Fibroblast of skin of abdomen (primary cell): ENCODE data around the gene IGF2BP1.
"Not testable (repeated sequence)": the region's sequence is repeated elsewhere in the genome, so short reads cannot be mapped to it uniquely, and the experiment has no call there.

ENCODE experiments used
- DNase-seq: peaks from one replicate; pipeline ENCODE4 v3.0.0-alpha.2; 2013

The IGF2BP1 gene

DNA sequence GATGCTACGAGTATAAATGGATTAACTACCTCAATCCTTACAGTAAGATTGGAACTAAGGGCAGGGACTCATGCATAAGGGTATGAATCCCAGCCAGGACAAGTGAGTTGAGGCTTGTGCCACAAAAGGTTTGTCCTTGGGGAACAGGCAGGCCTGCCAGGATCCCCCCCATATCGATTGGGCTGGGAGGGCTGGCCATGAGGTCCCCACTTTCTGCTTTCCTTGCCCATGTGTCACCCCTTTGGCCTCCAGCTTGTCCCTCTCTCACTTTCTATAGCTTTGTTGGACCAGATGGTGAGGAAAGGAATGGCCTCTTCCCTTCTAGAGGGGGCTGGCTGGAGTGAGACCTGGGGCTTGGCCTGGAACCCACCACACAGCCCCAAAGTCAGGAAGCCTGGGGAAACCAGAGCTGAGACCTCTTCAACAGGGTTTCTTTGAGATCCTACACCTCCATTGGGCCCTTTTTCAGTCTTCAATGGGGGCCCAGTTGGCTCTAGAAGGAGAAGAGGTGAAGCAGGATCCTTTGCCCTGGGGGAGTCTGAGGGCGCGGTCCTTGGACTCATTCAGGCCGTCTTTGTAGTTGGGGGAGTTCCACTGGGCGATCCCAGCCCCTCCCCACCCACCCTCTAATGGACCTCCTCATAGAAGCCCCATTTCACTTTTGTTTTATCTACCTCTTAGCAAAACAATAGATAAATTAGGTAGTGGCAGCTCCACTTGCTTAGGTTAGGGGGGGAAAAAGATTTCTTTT, 57.3 kb downstream of the IGF2BP1 start:
- no peak for DNase-seq

DNA sequence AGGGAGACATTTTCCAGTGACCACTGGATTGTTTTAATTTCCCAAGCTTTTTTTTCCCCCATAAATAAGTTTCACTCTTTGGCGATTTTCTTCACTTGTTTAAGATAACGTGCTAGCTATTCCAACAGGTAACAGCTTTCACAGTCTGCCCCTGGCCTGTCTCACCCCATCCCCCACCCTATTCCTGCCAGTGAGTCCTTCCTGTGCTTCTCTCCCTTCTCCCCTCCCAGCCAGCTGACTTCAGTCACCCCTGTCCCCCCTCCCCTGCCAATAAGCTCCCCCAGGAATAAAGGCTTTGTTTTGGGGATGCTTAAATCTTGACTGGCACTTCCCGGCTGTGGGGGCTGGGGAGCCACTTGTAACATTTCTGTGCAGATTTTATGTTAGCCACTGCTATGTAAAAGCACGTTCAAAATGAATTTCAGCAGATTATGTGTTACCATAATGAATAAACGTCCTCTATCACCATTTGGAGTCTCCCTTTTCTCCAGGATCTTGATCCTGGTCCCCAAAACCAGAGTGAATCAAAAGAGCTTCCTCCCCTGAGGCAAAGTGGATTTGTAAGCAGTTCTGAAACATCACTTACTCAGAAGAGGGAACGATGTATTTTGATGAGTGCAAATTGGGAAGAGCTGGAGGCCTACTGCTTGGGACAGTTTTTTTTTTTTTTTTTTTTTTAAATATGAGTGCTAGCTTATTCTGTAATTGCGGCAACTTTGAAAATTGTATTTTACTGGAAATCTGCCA, 58.2 kb downstream of the IGF2BP1 start:
- no peak for DNase-seq

DNA sequence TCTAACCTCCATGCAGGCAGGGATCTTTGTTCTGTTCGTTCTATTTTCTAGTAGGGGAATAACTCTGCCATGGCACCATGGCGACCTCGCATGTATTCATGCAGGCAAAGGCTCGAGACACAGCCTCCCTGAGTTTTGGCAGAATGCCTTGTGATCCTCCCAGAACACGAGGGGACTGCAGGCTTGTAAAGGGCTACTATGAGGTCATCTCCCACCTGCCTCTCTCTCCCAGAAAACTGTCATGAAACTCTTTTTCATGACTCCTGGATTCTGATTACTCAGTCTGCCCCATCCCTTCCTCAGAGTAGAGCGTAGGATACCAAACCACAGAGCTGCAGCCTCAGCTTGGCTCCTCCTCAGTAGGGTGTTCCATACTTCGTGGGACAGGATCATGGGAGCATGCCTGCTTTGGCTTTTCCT, 64.3 kb downstream of the IGF2BP1 start:
- DNase-seq: peak; percentile 14

DNA sequence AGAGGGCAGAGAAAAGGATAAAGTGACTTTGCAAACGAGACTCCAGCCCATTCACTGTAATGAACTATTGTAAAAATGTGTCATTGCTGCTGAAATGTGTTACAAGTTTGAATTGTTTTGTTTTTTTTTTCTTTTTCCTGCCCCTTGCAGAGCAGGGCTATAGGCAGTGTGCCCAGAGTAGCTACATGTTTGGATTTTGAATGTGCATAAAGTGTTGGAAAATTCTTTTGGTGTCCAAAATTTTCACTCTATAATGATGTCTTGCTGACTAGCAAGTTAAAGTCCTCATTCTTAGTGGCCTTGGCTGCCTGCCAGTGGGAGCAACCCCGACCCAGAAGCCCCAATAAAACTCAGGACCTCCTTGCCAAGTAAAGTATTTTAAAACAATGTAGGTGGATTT, 66.5 kb downstream of the IGF2BP1 start:
- DNase-seq: no peak

DNA sequence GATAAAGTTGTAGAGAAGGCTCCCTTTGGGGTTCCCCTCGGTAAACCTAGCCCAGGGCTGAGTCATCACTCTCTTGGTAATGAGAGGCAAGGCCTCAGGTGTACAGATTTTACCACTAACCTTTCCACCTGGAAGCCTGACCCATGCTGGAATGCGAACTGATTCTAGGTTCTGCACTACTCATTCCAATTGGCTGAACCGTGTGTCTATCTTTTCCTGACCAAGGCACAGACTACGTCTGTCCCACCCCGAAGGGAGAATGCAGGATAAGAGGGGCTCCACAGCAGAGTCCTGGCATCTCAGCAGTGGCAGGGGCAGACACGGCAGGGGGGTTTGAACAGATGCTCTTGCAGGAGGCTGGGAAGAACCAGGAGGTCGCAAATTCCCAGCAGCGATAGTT, 70.0 kb downstream of the IGF2BP1 start:
- DNase-seq: no peak

DNA sequence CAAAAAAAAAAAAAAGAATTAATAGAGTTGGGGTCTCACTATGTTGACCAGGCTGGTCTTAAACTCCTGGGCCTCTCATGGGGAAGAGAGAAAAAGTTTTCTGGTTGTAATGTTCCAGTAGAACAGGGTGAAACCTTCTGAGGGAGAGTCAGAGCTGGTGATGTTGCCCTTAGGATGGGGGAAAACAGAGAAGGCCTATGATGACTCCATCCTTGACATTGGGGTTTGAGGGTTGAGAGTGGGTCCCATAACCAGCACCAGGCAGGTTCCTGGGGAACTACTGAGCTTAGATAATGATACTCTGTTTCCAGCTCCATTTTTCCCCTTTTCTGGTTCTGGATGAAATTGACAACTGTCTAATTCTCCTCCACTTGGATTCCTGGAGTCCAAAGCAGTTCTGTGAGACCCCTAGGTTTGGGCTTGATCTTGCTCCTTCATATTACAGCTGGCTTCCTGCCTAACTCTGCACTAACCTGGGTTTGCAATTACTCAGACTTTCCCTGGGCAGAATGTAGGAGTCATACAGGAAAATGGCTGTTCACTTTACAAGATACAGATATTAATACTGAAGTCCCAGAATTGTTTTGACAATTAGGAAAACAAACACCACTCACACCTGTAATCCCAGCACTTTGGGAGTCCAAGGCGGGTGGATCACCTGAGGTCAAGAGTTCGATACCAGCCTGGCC, 72.5 kb downstream of the IGF2BP1 start:
- DNase-seq: no peak

DNA sequence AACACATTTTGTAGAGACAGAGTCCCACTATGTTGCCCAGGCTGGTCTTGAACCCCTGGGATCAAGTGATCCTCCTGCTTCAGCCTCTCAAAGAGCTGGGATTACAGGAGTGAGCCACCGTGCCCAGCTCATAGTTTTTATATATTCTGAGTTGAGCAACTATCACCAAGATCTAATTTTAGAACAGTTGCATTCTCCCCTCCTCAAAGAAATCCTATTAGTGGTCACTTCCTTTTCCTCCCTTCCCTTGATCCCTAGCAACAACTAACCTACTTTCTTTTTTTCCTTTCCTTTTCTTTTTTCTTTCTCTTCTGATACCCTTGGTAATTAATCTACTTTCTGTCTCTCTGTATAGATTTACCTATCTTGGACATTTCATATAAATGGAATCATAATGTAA, 73.9 kb downstream of the IGF2BP1 start:
- no peak for DNase-seq

DNA sequence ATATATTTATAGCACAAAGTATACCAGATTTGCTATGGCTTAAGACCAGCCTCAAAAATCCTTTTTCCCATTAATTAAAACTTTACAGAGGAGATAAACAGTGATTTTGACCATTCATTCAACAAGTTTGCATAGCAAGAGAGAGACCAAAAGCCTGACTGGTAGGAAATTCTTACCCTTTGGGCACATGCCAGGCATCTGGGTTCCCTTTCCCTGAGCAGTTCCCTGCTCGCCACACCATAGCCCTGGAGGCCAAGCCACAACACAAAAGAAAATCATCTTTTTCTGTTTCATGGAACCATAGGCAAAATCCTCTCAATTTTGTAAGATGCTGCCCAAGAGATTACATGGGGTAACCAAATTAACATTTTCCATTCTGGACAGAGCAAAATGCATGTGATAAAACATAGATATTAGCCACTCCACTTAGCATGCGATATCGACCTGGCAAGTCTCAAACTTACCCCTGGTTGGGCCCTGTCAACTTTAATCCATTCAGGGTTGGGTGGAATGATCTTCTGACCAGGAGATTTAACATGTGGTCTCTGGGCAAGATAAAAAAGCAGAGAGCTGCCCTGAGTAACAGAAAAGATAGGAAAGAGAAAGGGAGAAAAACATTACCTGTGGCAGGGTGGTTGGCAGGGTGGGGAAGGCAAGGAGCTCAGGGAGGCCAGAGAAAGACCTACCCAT, 77.8 kb downstream of the IGF2BP1 start:
- DNase-seq: no peak

DNA sequence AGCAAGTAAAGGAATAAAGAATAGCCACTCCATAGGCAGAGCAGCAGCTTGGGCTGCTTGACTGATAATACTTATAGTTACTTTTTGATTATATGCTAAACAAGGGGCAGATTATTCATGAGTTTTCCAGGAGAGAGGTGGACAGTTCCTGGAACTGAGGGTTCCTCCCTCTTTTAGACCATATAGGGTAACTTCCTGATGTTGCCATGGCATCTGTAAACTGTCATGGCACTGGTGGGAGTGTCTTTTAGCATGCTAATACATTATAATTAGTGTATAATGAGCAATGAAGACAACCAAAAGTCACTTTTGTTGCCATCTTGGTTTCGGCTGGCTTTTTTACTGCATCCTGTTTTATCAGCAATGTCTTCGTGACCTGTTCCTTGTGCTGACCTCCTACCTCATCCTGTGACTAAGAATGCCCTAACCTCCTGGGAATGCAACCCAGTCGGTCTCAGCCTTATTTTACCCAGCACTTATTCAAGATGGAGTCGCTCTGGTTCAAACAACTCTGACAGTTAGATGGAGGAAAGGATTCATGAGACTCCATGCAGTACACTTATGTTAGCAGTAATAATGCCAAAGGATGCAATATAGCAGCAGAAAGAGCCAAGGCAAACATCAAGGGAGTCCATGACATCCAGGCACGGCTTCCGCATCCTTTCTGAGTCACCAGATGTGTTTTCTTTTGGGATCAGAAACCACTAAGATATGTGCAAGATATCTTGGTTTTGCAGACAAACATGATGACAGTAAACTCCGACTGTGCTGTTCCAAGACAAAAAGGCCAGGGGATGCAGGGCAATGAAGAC, 79.6 kb downstream of the IGF2BP1 start:
- peak; percentile 65 for DNase-seq

DNA sequence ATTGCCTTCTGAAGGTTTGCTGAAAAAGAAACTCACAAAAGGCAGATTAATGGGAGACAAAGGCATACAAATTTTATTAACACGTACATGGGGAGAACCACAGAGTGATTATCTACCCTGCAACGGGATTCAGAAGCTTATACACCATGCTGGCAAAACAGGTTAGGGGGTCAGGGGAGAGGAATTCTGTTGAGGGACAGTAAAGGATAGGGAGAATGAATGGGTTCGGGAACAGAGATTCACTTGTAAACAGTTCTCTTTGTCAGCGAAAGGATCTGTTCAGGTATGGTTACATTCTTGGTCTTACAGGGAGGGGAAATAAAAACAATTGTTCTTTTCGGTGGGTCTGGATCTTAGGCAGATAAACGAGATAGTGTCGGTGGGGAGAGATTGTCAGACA, 81.1 kb downstream of the IGF2BP1 start:
- DNase-seq: no peak

DNA sequence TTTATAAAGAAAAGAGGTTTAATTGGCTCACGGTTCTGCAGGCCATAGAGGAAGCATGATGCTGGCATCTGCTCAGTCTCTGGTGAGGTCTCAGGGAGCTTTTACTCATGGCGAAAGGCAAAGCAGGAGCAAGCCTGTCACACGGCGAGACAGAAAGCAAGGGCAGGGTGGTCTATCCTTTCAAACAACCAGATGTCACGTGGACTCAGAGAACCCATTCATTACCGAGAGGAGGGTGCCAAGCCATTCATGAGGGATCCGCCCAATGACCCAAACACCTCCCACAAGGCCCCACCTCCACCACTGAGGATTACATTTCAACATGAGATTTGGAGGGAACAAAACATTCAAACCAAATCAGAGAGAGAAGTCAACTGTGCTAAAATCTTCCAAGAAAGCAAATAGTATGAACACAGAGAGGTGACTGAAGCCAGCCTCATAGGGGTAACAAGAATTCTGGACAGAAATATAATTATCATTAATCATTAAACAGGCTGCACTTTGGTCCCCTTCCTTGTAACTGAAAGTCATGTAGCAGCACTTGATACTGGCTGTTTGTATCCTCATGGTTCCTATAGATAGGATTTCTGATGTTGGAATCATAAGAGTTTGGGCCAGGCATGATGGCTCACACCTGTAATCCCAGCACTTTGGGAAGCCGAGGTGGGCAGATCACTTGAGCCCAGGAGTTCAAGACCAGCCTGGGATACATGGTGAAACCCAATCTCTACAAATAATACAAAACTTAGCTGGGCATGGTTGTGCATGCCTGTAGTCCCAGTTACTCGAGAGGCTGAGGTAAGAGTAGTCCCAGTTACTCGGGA, 82.9 kb downstream of the IGF2BP1 start:
- no peak for DNase-seq

DNA sequence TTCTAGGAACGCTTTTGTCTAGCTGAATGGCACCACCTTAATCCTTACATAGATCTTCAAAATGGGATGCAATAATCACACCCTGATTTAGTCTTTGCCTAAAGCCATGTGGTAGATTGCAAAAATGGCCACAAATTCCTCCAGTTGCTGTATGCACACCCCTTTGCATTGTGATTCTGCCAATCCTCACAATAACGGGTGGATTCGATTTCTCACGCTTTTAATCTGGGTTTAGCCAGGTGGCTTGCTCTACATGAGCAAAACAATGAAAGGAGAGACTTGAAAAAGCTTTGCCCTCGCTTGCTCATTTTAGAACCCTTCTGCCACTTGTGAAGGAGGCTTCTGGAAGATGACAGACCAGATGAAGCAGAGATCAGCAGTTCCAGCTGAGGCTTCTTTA, 85.0 kb downstream of the IGF2BP1 start:
- DNase-seq: no peak

DNA sequence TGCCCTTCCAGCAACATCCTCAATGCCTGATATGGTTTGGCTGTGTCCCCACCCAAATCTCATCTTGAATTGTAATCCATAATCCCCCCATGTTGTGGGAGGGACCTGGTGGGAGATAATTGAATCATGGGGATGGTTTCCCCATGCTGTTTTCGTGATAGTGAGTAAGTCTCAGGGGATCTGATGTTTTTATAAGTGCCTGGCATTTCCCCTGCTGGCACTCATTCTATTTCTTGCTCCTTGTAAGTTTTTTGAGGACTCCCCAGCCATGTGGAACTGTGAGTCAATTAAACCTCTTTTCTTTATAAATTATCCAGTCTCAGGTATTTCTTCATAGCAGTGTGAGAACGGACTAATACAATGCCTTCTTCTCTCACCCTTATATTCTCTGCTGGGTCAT, 87.9 kb downstream of the IGF2BP1 start:
- not testable (repeated sequence) for DNase-seq

DNA sequence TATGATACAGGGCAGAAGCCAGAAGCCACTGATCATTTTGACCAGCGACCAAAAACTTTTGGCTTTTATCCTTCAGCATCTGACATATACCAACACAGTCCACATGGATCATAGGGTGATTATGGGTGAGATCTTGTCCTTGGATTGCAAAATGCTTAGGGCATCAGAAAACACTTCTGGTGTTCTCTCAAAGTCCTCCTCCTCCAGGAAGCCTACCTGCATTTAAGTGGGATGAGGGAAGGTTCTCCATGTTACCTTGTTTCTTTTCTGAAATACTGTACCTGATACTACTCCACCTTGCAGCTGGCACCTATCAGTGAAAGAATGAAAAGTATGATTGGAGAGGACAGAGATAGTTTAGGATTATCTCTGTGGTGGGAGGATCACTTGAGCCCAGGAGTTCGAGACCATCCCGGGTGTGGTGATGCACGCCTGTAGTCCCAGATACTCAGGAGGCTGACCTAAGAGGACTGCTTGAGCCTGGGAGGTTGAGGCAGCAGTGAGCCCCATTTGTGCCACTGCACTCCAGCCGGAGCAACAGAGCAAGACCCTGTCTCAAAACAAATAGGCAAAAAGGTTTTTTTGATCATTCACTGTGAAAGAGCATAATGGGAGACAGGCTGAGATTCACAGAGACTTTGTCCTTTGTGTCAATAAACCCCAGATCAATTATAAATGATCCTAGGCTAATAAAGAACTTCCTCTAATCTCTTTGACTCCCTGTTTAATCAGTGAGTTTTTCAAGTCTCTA, 88.6 kb downstream of the IGF2BP1 start:
- DNase-seq: no peak

DNA sequence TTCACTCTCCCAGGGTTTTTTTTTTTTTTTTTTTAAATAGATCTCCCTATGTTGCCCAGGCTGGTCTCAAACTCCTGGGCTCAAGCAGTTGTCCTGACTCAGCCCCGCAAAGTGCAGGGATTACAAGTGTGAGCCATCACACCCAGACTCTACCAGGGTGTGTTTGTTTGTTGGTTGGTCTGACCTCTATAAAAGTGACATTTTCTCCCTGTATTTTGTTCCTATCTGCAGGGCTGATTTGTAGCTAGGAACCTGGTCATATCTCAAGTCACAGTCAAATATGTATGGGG, 89.1 kb downstream of the IGF2BP1 start:
- DNase-seq: no peak

DNA sequence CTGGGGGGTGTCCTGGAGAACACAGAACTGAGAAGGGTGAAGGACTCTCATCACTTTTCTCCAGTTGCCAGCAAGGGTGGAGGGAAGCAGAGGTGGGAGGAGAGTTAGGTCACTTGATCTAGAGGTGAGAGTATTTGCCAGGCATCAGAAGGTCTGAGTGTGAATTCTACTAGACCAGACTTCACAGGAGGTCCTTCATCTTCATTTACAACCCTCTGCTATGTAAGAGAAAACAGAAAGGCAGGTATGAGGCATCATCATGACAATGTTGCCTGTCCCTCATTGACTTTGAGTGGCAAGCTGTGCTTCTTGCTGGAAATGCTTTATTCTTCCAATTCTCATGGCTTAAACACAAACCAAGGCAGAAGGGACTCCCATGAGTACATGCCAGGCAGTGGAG, 89.5 kb downstream of the IGF2BP1 start:
- DNase-seq: no peak

DNA sequence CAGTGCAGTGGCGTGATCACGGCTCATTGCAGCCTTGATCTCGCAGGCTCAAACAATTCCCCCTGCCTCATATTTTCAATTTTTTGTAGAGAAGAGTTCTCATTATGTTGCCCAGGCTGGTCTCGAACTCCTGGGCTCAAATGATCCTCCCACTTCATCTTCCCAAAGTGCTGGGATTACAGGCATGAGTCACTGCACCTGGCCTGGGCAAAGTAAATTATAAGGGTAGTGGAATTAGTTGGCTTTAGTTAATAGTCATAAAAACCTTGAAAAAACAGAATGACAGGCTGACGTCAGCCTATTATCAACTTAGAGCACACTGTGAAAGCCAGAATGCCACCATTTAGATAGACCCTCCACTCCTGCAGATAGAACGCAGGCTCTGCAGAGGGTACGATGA, 91.9 kb downstream of the IGF2BP1 start:
- no peak for DNase-seq

DNA sequence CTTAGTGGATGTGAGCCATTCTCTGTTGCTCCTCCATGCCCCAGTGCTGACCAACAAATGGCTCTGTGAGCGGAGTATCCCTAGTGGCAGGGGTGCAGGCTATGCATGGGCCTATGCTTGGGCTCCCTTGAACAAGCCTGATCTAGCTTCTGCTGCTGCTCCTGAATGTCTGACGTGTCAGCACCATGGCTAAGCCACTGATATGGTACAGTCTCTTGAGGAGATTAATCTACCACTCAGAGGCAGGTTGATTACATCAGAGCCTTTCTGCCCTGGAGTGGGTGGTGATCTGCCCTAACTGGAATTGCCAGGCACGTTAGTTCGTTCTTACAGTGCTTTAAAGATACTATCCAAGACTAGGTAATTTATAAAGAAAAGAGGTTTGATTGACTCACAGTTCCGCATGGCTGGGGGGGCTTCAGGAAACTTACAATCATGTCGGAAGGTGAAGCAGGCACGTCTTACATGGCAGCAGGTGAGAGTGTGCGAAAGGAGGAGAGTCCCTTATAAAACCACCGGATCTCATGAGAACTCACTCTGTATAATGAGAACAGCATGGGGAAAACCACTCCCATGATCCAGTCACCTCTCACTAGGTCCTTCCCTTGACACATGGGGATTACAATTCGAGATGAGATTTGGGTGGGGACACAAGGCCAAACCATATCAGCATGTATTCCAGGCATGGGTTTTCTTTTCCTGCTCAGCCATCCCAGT, 93.9 kb downstream of the IGF2BP1 start:
- DNase-seq: no peak

DNA sequence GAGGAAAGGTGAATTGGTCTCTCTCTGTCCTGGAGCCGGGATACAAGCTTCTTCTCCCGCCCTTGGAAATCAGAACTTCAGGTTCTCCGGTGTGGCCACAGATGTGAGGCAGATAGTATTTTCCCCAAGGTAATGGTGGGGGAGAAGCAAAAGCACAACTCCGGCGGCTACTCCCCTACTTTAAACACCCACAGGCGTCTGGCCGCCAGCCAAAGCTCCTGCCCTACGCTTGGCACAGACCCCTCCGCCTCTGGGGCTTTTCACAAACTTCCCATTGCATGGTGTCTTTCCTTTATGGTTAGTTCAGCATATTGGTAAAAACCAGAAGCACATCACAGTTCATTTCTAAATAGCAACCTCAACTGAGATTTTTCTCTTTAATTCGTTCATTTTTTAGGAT, 95.9 kb downstream of the IGF2BP1 start:
- DNase-seq: no peak

DNA sequence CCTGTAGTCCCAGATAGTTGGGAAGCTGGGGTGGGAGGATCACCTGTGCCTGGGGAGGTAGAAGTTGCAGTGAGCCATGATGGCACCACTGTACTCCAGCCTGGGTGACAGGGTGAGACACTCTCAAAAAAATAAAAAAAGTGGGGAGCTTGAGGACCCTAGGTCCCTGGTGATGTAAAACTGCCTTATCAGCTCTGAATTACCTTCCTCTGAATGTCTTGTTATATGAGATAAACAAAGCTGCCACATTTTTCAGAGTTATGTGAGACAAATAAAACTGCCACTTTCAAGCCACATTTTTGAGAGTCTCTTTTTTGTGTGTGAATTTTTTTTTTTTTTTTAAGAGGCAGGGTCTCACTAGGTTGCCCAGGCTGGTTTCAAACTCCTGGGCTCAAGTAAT, 103.4 kb downstream of the IGF2BP1 start:
- DNase-seq: no peak
